ENCODE measurements around the gene CCN6.

GRCh38 chr6:112040956-112041355 is 12.9 kb upstream of the CCN6 start:
- TF ChIP-seq POLR2A (IDR thresholded peaks at IDR 0.05; ENCODE audit: low read length) (no peak), GATA1 (IDR thresholded peaks at IDR 0.05; ENCODE audit: low read depth, low read length) (no peak)
